GM23338 (cell line): ENCODE measurements around the gene CACNA1G. TPM values are rescaled to one million over a fixed set of nuclear protein-coding genes. Genes with fewer than 3 reads are reported as not detected.

ENCODE experiments used
- ATAC-seq: fragments of 200-7000 bp; cut with Tn5 transposase; 3 replicates; pipeline ENCODE4 v1.9.1; 2020
- DNase-seq: peaks from one replicate; pipeline ENCODE4 v3.0.0-alpha.2; 2015; ENCODE audit warnings: low spot score
- H2AFZ ChIP-seq: fragments of 200-600 bp; sonication (generic); 2 replicates; pipeline ENCODE4 v1.8.0; 2016; ENCODE audit warnings: antibody characterized with exemption, mild to moderate bottlenecking, moderate library complexity
- H3F3A ChIP-seq: fragments of 200-600 bp; sonication (generic); replicated peaks from 2 replicates; pipeline ENCODE4 v1.8.0; 2017; ENCODE audit warnings: antibody characterized with exemption, mixed run types, low read depth
- H3K27ac ChIP-seq: fragments of 200-600 bp; sonication (generic); 2 replicates; pipeline ENCODE4 v1.6.1; 2016; ENCODE audit warnings: low read depth
- H3K27me3 ChIP-seq: fragments of 200-600 bp; sonication (generic); 2 replicates; pipeline ENCODE4 v1.8.0; 2016; ENCODE audit warnings: mild to moderate bottlenecking, mixed run types, moderate library complexity; ENCODE audit not compliant: insufficient read depth
- H3K36me3 ChIP-seq: fragments of 200-600 bp; sonication (generic); 2 replicates; pipeline ENCODE4 v1.8.0; 2016; ENCODE audit warnings: mild to moderate bottlenecking; ENCODE audit not compliant: insufficient read depth
- H3K4me1 ChIP-seq: fragments of 200-600 bp; sonication (generic); 2 replicates; pipeline ENCODE4 v1.8.0; 2016; ENCODE audit warnings: mild to moderate bottlenecking, moderate library complexity; ENCODE audit not compliant: insufficient read depth
- H3K4me2 ChIP-seq: fragments of 200-600 bp; sonication (generic); 2 replicates; pipeline ENCODE4 v1.7.1; 2017; ENCODE audit warnings: mixed run types
- H3K4me3 ChIP-seq: fragments of 200-600 bp; sonication (generic); 2 replicates; pipeline ENCODE4 v1.6.1; 2016; ENCODE audit warnings: mixed run types
- H3K79me2 ChIP-seq: fragments of 200-600 bp; sonication (generic); replicated peaks from 2 replicates; pipeline ENCODE4 v1.8.0; 2017; ENCODE audit warnings: mild to moderate bottlenecking; ENCODE audit not compliant: insufficient read depth
- H3K9me2 ChIP-seq: fragments of 200-600 bp; sonication (generic); 2 replicates; pipeline ENCODE4 v1.8.0; 2017; ENCODE audit not compliant: insufficient read depth
- H4K20me1 ChIP-seq: fragments of 200-600 bp; sonication (generic); replicated peaks from 2 replicates; pipeline ENCODE4 v1.8.0; 2017; ENCODE audit warnings: mild to moderate bottlenecking; ENCODE audit not compliant: insufficient read depth
- H3K27ac Mint-ChIP-seq: 2 replicates; pipeline ENCODE4 v1.8.0; 2020; ENCODE audit warnings: inconsistent platforms, mild to moderate bottlenecking, moderate library complexity, mixed read lengths
- H3K27me3 Mint-ChIP-seq: 3 replicates; pipeline ENCODE4 v1.8.0; 2022; ENCODE audit warnings: low read depth, mild to moderate bottlenecking, moderate library complexity, mixed read lengths, inconsistent platforms; ENCODE audit not compliant: insufficient read depth, poor library complexity
- H3K36me3 Mint-ChIP-seq: 3 replicates; pipeline ENCODE4 v1.8.0; 2021; ENCODE audit warnings: low read depth, mild to moderate bottlenecking, inconsistent platforms, moderate library complexity, mixed read lengths
- H3K4me1 Mint-ChIP-seq: 3 replicates; pipeline ENCODE4 v1.8.0; 2020; ENCODE audit warnings: mild to moderate bottlenecking, inconsistent platforms, mixed read lengths
- H3K4me3 Mint-ChIP-seq: 3 replicates; pipeline ENCODE4 v1.8.0; 2021; ENCODE audit warnings: moderate library complexity, mild to moderate bottlenecking, inconsistent platforms, mixed read lengths
- H3K9me3 Mint-ChIP-seq: 3 replicates; pipeline ENCODE4 v1.8.0; 2020; ENCODE audit warnings: moderate library complexity, mild to moderate bottlenecking, inconsistent platforms, mixed read lengths
- CREB1 ChIP-seq: fragments of 250-450 bp; sonication (Bioruptor Pico); IDR thresholded peaks from 2 replicates; pipeline ENCODE4 v1.5.0; 2020; ENCODE audit warnings: low read depth, mild to moderate bottlenecking, moderate library complexity
- CTCF ChIP-seq, 2 experiments: fragments of 200-600 bp in 1 of 2; sonication (generic) in 1 of 2; conservative IDR thresholded peaks; 2 replicates each; pipeline versions ENCODE4 v1.5.1 to v1.6.1; 2016 to 2017; ENCODE audit warnings: antibody characterized with exemption in 2 of 2, low read depth in 2 of 2, mild to moderate bottlenecking in 2 of 2, moderate library complexity in 1 of 2
- ETS1 ChIP-seq: IDR thresholded peaks from 2 replicates; pipeline ENCODE4 v1.6.1; 2016; ENCODE audit warnings: antibody characterized with exemption
- EZH2 ChIP-seq: fragments of 200-600 bp; sonication (generic); IDR thresholded peaks from one replicate; pipeline ENCODE4 v1.8.0; 2017; ENCODE audit warnings: antibody characterized with exemption, mild to moderate bottlenecking, low read depth; ENCODE audit not compliant: unreplicated experiment
- EZH2phosphoT487 ChIP-seq: fragments of 200-600 bp; sonication (generic); IDR thresholded peaks from one replicate; pipeline ENCODE4 v1.8.1; 2018; ENCODE audit warnings: antibody characterized with exemption; ENCODE audit not compliant: unreplicated experiment
- JUNB ChIP-seq: IDR thresholded peaks from one replicate; pipeline ENCODE4 v1.6.1; 2016; ENCODE audit warnings: antibody characterized with exemption; ENCODE audit not compliant: unreplicated experiment
- NANOG ChIP-seq: IDR thresholded peaks from 2 replicates; pipeline ENCODE4 v1.6.1; 2016; ENCODE audit warnings: antibody characterized with exemption, borderline replicate concordance
- POLR2AphosphoS5 ChIP-seq: IDR thresholded peaks from 2 replicates; pipeline ENCODE4 v1.6.1; 2016; ENCODE audit warnings: antibody characterized with exemption, low read depth
- REST ChIP-seq: IDR thresholded peaks from one replicate; pipeline ENCODE4 v1.6.1; 2018; ENCODE audit warnings: antibody characterized with exemption; ENCODE audit not compliant: unreplicated experiment
- STAT1 ChIP-seq: IDR thresholded peaks from one replicate; pipeline ENCODE4 v1.6.1; 2016; ENCODE audit warnings: antibody characterized with exemption; ENCODE audit not compliant: unreplicated experiment
- ZNF114 ChIP-seq: fragments of 250-450 bp; sonication (Bioruptor Pico); IDR thresholded peaks from 2 replicates; pipeline ENCODE4 v1.5.0; 2020; ENCODE audit warnings: mild to moderate bottlenecking, moderate library complexity
- ZNF331 ChIP-seq: fragments of 250-450 bp; sonication (Bioruptor Pico); IDR thresholded peaks from 2 replicates; pipeline ENCODE4 v1.5.0; 2020; ENCODE audit warnings: low read depth, mild to moderate bottlenecking, moderate library complexity
- polyA plus RNA-seq: library from polyadenylated mRNA; unstranded; fragments of >200 nt; fragmentation: Nextera tagmentation; extraction: Ambion mirVana; gene quantifications from 2 replicates; pipeline ENCODE4 v1.2.1, GENCODE V29; 2016
- total RNA-seq: library from RNA; depleted of rRNA; stranded (reverse); fragments of >200 nt; shearing (Covaris generic); gene quantifications from 2 replicates; pipeline ENCODE4 v1.2.3, GENCODE V29; 2014
- TF ChIP-seq, protein P1 (sequence below): fragments of 250-450 bp; sonication (Bioruptor Pico); IDR thresholded peaks from 2 replicates; pipeline ENCODE4 v1.5.0; 2020; ENCODE audit warnings: mild to moderate bottlenecking, moderate library complexity

Gene CACNA1G
- total and polyA plus RNA-seq, 2 experiments from 2014 or later, result 1.4 to 5.1 TPM

DNA sequence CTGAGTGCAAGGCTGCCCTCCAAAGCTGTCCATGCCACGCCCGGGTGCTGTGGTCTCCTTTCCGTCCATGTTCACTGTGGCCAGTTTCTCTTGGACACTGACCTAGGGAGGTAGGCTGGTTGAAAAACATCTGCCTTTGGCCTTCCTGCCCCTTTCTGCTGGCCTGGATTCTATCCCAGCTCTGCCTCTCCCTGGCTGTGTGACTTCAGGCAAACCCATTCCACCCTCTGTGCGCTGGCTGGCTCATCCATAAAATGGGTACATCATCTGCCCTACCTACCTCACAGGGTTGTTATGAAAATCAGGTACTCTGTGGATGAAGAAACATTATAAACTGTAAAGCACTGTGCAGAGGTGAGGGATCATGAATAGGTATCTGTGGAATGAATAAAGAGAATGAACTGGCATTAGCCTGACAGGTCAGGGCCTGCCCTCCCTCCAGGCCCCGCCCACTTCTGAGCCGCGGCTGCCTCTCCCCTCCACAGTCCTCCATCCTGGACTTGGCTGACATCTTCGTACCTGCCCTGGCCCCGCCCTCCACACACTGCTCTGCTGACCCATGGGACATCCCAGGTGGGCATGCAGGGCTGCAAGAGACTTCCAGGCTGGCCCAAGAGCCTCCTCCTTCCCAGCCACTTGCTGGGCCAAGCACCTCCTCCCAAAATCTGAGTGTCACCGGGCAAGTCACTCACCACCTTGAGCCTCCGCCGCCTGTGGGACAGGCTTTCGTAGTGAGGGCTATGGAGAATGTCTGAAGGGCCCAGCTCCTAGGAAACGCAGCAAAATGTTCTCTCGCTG, 20.6 kb upstream of the CACNA1G start:
- Histone ChIP-seq H2AFZ (no peak overlapping the region), H3K36me3 (no peaks in the 10 kb centered on the region), H3K27ac (no peak overlapping the region), H3K9me2 (no peaks in the 10 kb centered on the region), H3K79me2 (no peaks in the 10 kb centered on the region), H3K4me2 (no peak overlapping the region), H3K4me3 (no peak overlapping the region), H3F3A (no peaks in the 10 kb centered on the region), H3K27me3 (peaks cover 11% of the 10 kb centered on the region), H4K20me1 (no peaks in the 10 kb centered on the region), H3K4me1 (peaks cover 16% of the 10 kb centered on the region; the same call in 1 of the 2 replicates)
- peaks cover 17% of the 10 kb centered on the region for H3K27me3 Mint-ChIP-seq
- peaks cover 27% of the 10 kb centered on the region for H3K4me1 Mint-ChIP-seq
- peaks cover 8% of the 10 kb centered on the region; the same call in 2 of the 3 replicates for H3K36me3 Mint-ChIP-seq
- H3K9me3 Mint-ChIP-seq, result no peaks in the 10 kb centered on the region
- TF ChIP-seq ZNF331 (CRISPR knock-in tag) (no peak), CREB1 (CRISPR knock-in tag) (no peak), STAT1 (no peak), ETS1 (no peak), EZH2phosphoT487 (no peak), REST (no peak), NANOG (no peak), EZH2 (no peak), POLR2AphosphoS5 (no peak), JUNB (no peak), CTCF (conservative IDR thresholded peaks at IDR 0.05; ENCODE audit: low read depth in 2 of 2) (no peak), ZNF114 (CRISPR knock-in tag) (no peak)
- TF ChIP-seq, protein P1, sequence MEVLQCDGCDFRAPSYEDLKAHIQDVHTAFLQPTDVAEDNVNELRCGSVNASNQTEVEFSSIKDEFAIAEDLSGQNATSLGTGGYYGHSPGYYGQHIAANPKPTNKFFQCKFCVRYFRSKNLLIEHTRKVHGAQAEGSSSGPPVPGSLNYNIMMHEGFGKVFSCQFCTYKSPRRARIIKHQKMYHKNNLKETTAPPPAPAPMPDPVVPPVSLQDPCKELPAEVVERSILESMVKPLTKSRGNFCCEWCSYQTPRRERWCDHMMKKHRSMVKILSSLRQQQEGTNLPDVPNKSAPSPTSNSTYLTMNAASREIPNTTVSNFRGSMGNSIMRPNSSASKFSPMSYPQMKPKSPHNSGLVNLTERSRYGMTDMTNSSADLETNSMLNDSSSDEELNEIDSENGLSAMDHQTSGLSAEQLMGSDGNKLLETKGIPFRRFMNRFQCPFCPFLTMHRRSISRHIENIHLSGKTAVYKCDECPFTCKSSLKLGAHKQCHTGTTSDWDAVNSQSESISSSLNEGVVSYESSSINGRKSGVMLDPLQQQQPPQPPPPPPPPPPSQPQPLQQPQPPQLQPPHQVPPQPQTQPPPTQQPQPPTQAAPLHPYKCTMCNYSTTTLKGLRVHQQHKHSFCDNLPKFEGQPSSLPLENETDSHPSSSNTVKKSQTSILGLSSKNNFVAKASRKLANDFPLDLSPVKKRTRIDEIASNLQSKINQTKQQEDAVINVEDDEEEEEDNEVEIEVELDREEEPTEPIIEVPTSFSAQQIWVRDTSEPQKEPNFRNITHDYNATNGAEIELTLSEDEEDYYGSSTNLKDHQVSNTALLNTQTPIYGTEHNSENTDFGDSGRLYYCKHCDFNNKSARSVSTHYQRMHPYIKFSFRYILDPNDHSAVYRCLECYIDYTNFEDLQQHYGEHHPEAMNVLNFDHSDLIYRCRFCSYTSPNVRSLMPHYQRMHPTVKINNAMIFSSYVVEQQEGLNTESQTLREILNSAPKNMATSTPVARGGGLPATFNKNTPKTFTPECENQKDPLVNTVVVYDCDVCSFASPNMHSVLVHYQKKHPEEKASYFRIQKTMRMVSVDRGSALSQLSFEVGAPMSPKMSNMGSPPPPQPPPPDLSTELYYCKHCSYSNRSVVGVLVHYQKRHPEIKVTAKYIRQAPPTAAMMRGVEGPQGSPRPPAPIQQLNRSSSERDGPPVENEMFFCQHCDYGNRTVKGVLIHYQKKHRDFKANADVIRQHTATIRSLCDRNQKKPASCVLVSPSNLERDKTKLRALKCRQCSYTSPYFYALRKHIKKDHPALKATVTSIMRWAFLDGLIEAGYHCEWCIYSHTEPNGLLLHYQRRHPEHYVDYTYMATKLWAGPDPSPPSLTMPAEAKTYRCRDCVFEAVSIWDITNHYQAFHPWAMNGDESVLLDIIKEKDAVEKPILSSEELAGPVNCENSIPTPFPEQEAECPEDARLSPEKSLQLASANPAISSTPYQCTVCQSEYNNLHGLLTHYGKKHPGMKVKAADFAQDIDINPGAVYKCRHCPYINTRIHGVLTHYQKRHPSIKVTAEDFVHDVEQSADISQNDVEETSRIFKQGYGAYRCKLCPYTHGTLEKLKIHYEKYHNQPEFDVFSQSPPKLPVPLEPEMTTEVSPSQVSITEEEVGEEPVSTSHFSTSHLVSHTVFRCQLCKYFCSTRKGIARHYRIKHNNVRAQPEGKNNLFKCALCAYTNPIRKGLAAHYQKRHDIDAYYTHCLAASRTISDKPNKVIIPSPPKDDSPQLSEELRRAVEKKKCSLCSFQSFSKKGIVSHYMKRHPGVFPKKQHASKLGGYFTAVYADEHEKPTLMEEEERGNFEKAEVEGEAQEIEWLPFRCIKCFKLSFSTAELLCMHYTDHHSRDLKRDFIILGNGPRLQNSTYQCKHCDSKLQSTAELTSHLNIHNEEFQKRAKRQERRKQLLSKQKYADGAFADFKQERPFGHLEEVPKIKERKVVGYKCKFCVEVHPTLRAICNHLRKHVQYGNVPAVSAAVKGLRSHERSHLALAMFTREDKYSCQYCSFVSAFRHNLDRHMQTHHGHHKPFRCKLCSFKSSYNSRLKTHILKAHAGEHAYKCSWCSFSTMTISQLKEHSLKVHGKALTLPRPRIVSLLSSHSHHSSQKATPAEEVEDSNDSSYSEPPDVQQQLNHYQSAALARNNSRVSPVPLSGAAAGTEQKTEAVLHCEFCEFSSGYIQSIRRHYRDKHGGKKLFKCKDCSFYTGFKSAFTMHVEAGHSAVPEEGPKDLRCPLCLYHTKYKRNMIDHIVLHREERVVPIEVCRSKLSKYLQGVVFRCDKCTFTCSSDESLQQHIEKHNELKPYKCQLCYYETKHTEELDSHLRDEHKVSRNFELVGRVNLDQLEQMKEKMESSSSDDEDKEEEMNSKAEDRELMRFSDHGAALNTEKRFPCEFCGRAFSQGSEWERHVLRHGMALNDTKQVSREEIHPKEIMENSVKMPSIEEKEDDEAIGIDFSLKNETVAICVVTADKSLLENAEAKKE (CRISPR knock-in tag), result no peak
- no peak overlapping the region for H3K27ac Mint-ChIP-seq
- peak; percentile 60 for DNase-seq
- ATAC-seq, result peak; percentile 39
- H3K4me3 Mint-ChIP-seq, result no peak overlapping the region
